Stimulated activated CD4-positive, alpha-beta T cell treated with anti-CD3 and anti-CD28 coated beads, Interleukin-15, amount 100 ng/mL, for 1 hour (primary cell): ENCODE results near the gene CLEC1A.

Experiments
- DNase-seq, 2 donors: peaks; one replicate each; pipeline ENCODE4 v3.0.0-alpha.2; 2020; ENCODE audit warnings: low read depth in 1 of 2, low spot score in 1 of 2

Gene CLEC1A, protein sequence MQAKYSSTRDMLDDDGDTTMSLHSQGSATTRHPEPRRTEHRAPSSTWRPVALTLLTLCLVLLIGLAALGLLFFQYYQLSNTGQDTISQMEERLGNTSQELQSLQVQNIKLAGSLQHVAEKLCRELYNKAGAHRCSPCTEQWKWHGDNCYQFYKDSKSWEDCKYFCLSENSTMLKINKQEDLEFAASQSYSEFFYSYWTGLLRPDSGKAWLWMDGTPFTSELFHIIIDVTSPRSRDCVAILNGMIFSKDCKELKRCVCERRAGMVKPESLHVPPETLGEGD

DNA sequence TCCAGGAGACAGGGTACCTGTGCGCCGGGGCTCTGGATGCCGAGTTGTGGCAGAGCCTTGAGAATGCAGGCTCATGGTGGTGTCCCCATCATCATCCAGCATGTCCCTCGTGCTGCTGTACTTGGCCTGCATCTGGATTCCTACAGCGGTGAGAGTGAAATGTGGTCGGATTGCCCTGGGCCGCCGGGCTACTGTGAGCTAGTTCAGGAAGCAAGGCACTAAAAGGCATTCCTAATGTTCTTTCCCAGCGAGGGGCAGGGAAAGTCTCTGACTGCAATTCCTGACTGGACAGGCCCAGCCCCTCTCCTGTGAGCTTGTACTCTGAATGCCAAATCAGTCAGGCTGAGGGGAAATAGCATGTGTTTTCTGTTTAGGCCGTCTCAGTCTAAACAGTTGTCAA lies at the start of gene CLEC1A:
CLEC1A (minus strand) TSS at position 195 of the 400 bp plus-strand sequence; CDS start at position 132, 63 bp downstream.
- no peak for DNase-seq

DNA sequence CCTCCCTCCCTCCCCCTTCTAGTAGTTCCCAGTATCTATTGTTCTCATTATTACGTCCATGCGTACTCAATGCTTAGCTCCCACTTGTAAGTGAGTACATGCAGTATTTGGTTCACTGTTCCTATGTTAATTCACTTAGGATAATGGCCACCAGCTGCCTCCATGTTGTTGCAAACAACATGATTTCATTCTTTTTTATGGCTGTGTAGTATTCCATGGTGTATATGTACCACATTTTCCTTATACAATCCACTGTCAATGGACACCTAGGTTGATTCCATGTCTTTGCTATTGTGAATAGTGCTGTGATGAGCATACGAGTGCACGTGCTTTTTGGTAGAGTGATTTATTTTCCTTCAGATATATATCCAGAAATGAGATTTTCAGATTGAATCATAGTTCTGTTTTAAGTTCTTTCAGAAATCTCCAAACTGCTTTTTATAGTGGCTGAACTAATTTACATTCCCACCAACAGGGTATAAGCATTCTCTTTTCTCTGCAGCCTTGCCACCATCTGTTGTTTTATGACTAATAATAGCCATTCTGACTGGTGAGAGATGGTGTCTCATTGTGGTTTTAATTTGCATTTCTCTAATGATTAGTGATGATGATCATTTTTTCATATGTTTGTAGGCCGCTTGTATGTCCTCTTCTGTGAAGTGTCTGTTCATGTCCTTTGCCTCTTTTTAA lies 49.1 kb upstream of the CLEC1A start:
- DNase-seq: no peak

DNA sequence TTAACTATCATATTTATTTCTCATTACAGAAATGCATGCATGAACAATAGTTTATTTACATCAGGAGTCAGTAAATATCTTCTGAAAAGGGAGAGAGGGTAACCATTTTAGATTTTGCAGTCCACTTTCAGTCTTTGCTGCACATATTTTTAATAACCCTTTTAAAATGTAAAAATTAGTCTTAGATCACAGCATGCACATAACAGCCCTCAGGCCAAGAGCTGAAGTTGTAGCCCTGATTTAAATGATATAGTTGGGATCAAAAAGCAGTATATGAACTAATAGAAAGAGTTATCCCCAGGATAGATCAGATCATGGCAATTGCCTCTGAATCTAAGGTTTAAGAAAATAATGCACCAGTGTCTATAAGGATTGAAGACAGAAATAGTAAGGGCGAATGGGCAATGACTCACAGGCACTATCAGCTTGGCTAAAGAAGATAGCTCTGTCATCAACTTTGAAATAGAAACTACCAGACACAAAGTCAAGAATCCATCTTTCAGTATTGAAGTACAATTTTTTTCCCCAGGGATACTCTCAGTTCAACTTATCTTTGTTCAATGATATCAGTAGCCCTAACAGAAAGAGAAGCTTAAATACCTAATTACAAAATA lies 44.3 kb upstream of the CLEC1A start:
- no peak for DNase-seq

DNA sequence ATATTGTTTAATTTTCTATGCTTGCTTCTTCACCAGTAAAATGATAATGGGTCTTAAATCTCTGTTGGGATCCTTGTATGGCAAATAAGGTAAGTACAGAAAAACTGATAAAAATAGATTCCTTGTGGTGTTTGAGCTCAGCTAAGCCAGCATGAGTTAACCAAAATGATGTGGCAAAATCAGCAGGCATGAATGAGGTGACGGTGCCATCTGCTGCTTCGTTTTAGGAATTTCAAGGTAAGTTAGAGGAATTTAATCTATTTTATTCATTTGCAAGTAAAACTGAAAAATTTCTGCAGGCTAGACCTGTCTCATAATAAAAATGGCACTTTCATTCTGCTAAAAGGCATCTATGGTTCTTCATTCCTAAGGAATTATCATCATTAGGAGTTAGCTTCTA lies 41.2 kb upstream of the CLEC1A start:
- no peak for DNase-seq

DNA sequence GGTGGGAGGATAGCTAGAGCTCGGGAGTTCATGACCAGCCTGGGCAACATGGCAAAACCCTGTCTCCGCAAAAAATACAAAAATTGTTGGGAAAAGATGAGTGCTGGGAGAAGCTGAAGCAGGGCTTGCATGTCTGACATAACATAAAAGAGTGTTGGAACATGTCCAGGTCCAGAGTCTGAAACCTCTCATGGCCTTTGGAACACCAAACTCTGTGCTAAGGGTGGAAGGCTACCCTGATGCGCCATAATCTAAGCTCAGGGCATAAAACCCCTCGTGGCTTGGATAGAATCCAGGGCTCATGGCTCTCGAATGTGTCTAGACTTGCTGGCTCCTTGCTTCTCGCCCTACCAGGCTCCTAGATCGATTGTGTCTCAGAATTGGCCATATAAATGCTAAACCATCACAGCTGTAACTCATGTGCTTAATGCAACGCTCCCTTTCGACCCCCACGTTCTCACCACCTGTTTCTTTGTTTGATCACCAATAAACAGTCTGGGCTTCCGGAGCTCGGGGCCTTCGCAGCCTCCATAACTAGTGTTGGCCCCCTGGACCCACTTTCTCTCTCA lies 37.9 kb upstream of the CLEC1A start:
- no peak for DNase-seq

DNA sequence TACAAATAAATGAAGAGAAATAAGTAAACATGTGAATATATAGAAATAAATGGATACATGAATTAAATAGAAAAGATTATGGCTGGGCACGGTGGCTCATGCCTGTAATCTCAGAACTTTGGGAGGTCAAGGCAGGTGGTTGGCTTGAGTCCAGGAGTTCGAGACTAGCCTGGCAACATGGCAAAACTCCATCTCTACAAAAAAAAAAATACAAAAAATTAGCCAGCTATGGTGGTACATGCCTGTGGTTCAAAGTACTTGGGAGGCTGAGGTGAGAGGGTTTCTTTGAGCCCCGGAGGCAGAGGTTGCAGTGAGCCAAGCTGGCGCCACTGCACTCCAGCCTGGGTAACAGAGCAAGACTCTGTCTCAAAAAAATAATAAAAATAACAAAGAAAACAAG lies 36.3 kb upstream of the CLEC1A start:
- no peak for DNase-seq

DNA sequence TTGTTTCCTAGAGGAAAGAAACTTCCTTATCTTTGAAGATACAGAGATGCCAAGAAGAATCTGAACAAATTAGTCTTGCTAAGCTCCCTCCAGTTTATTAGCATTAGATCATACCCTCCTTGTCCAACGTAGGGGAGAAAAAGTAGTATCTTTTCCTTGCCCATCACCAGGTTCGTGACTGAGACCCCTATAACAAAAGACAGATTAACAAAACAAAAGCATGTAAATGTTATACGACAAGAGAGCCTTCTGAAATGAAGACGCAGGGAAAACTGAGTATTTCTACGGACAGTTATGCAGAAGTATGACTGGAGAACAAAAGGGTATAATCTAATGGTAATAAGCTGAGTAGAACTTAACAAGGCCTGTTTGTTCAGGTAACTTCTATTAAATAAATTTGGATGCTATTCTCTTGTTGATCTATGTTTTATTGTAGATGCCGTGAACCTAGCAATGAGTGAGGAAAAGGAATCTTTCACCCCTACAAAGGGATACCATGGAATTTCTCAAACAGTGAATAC lies 34.1 kb upstream of the CLEC1A start:
- DNase-seq: no peak

DNA sequence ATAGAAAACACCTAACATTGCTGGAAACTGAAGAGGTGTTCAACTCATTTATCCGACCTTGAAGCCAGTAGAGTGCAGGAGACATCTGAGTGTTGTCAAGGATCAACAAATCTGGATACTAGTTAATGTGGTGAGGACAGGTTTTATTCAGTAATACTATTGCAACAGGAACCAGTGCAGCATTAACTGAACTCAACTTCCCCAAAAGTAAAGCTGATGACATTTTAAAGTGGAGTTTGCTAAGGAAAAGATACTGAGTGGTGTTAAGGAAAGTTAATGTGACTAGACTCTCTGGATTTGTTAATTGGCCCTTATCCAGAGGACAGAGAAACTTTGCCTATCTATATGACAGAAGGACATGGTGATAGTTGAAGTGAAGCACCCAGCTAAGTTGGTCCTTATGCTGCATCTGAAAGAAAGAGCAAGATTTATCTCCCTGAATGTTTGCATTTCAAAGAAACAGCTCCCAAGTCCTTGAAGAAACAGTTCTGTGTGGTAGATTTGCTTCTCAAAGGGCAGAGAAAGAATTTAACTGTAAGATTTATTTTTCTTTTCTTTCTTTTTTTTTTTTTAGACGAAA lies 32.4 kb upstream of the CLEC1A start:
- no peak for DNase-seq

DNA sequence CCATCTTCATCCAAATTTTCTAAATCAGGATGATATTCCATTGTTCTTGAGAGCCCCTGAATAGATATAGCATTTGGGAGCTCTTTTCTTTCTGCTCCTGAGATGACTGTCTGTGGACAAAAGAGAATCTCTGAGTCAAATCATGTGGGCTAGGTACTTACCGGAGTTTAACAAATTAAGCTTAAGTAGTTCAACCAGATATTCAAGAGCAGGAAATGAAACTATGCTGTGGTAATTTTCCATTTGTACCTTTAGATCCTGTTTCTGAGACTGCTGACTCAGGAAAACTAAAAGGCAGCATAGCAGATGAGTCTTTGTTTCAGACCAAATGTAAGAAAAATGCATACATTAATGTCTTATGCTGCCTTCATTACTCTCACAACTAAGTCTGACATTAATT lies 31.3 kb upstream of the CLEC1A start, which contains the start of gene CLEC7A:
CLEC7A (minus strand) TSS at position 158 of the 400 bp plus-strand sequence; CDS start at position 41, 117 bp downstream.
- no peak for DNase-seq

DNA sequence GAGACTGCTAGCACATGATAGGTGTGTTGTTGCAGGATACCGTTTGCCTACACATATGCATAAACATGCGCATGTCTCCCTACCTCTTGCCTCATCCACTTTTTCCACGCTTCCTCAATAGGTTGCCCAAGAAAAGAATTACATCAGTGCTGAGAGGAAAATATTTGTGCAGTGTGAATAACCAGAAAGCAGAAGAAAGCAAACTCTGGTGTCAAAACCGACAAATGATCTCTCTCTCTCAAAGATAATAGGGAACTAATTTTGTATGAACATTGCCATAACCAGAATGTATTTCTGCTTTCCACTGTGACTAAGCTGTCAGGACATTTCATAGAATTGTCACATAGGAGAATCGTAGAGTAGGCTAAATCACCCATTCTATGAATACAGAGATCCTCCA lies 29.9 kb upstream of the CLEC1A start:
- no peak for DNase-seq

DNA sequence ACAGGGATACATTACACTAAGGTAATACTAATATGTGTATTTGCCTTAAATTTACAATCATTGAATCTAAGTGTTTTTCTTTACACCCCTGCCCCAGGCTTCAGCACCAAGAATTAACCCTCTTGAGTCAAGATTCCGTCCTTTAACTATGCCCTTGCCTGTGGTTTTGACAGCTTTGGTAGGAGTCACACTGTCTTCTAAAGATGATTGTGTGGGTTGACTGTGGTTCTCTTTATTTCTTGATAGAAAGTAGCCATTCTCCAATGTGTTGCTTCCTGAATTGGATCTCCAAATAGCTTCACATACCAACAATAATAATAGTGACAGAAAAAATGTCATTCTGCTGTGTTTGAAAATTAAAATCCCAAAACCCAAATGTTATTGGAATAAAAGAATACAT lies 27.6 kb upstream of the CLEC1A start:
- no peak for DNase-seq

DNA sequence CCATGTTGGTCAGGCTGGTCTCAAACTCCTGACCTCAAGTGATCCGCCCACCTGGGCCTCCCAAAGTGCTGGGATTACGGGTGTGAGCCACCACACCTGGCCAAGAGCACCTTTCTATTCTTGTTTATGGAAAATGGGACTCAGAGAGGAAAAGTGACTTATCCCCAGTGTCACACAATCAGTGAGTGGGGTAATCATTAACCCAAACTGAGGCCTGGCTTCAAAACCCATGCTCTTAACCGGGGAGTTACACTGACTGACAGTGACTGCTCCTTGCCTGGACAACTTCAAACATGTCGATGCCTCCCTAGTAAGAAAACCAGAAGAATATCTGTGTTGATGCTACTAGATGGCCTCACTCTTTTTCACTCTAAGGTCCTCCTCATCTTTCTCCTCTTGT lies 23.9 kb upstream of the CLEC1A start:
- DNase-seq: no peak

DNA sequence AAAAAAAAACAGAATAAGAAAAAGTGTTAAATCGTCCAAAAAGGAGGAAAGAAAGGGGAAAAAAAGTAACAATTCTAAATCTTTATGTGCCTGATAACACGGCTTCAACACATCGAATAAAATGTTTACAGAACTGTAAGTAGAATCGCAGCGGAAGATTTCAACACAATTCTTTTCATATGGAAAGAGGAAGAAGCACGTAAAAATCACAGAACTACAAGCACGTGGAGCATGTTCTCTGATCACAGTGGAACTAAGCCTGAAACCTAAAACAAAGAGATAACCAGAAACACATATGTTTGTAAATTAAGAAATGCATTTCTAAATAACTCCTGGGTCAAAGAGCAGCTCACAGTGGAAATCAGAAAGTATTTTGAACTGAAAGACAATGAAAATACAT lies 22.5 kb upstream of the CLEC1A start:
- DNase-seq: no peak

DNA sequence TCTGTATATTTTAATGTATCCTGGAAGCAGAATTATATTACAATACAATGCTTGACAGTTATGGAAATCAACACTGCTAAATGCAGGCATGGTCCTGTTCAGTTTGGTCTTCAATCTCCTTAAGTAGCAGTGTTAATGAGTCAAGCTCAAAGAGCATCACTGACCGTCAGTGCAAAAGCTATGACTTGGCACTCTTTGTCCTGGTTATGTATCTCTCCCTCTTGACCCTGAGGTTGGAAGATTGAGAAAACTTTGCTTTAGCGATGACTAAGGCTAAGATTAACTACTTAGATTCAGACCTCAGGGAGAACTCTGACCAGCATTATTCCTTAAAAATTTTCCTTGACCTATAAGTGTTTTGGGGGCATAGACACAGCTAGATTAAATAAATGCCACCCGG lies 20.3 kb upstream of the CLEC1A start:
- no peak for DNase-seq

DNA sequence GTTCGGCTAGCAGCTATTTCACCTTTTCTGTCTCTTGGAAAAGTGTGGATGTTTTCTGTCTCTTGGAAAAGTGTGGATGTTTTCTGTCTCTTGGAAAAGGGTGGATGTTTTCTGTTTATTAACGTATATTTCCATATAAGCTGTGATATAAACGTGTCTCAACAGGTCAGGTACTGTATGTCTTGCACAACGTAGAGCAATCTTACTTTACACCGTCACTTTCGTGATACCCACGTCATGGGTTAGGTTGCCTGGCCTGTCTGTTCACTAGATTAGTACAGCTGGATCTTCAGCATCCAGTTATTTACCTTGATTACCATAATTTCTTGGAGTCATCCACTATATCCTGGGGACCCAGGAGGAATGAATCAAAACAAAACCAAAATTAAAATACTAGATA lies 17.1 kb upstream of the CLEC1A start:
- no peak for DNase-seq

DNA sequence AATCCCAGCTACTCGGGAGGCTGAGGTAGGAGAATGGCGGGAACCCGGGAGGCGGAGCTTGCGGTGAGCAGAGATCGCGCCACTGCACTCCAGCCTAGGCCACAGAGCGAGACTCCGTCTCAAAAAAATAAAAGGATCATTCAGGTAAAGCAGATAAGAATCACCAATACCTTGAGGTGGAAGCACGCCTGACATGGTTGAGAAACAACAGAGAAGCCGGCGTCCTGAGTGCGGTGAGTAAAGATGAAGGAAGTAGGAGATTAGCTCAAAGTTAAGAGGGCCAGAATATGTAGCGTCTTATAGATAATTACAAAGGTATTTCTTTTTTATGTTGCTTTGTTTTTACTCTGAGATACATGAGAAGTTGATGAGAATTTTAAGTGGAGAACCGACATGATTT lies 16.5 kb upstream of the CLEC1A start:
- no peak for DNase-seq

DNA sequence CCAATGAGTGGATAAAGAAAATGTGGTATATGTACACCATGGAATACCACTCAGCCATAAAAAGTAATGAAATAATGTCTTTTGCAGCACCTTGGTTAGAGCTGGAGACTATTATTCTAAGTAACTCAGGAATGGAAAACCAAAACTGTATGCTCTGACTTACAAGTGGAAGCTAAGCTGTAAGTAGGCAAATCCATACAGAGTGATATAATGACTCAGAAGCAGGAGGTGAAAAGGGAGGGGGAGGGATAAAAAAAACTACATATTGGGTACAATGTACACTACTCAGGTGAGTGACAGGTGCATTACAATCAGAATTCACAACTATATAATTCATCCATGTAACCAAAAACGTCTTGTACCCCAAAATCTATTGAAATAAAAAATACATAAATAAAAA lies 15.1 kb upstream of the CLEC1A start:
- no peak for DNase-seq

DNA sequence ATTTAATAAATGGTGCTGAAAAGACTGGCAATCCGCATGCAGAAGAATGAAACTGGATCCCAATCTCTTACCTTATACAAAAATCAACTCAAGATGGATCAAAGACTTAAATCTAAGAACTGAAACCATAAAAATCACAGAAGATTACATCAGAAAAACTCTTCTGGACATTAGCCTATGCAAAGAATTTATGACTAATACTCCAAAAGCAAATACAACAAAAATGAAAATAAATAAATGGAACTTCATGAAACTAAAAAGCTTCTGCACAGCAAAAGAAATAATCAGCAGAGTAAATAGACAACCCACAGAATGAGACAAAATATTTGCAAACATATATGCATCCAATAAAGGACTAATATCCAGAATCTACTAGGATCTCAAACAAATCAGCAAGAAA lies 14.3 kb upstream of the CLEC1A start:
- DNase-seq: no peak

DNA sequence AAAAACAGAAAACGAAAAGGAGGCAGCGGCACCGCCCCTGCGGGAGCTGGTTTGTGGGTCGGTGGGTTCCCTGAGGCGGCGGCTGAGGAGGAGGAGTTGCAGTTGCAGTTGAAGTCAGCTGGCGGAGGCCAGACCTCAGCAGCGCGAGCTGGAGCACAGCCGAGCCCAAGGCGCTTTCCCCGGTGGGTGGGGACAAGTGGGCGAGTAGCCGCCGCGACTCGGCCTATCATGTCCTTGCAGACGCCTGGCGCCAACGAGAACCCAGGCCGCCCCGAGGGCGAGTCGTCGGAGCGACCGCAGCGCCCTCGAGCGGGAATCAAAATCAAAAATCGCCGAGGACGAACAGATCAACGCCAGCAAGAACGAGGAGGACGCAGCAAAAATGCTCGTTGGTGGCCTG lies 12.7 kb upstream of the CLEC1A start:
- DNase-seq: no peak

DNA sequence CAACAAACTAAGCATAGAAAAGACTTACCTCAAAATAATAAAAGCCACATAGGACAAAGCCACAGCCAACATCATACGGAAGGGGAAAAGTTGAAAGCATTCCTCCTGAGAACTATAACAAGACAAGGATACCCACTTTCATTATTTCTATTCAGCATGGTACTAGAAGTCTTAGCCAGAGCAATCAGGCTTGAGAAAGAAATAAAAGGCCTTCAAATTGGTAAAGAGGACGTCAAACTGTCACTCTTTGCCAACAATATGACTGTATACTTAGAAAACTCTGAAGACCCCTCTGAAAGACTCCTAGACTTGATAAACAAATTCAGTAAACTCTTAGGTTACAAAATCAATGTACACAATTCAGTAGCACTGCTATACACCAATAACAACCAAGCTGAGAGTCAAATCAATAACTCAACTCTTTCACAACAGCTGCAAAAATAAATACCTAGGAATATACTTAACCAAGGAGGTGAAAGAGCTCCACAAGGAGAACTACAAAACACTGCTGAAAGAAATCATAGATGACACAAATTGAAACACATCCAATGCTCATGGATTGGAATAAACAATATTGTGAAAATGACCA lies 11.6 kb upstream of the CLEC1A start:
- no peak for DNase-seq

DNA sequence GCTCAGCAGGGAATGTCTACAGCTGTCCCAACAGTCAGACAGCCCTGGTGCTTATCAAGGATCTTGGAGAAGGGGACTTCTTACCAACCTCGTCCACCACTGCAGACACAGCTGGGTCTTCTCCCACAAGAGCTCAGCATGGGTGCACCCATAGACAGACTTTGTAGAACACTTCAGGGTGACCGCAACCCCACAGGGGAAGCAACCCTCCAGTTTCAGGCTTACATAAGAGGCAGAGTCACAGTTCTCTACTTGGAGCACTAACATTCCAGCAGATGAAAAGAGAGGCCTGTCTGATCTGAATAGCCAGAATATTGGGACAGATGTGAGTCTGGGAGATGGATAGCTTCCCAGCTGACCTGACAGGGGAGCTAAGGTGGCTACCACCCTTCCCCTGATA lies 3.5 kb upstream of the CLEC1A start:
- no peak for DNase-seq
